ENCODE measurements around the gene GOLPH3. TPM values are rescaled to one million over a fixed set of nuclear protein-coding genes. Genes with fewer than 3 reads are reported as not detected.

GOLPH3 gene
- total RNA-seq, 2 donors from 2014 or later: 128 to 130 TPM

Other genes with a start within 250 kb of the GOLPH3 start
- gene MTMR12, start 138.6 kb upstream of the GOLPH3 start, total RNA-seq: 10 to 100 TPM; 23.2 to 23.8 TPM